Astrocyte of the hippocampus (primary cell): Measurements from ENCODE around the gene CTIF.

Experiments used
- DNase-seq: peaks from one replicate; pipeline ENCODE4 v3.0.0; 2011; ENCODE audit warnings: low read depth, low spot score

Gene CTIF

GRCh38 chr18:48817021-48817461, 278.2 kb downstream of the CTIF start:
- no peak for DNase-seq

GRCh38 chr18:48818329-48819254, 279.8 kb downstream of the CTIF start:
- DNase-seq: no peak

- no peak for DNase-seq
These were observed 280.4 kb downstream of the CTIF start for GRCh38 chr18:48819276-48819675.

- DNase-seq: no peak
These were observed 281.1 kb downstream of the CTIF start for GRCh38 chr18:48819781-48820482.

DNA sequence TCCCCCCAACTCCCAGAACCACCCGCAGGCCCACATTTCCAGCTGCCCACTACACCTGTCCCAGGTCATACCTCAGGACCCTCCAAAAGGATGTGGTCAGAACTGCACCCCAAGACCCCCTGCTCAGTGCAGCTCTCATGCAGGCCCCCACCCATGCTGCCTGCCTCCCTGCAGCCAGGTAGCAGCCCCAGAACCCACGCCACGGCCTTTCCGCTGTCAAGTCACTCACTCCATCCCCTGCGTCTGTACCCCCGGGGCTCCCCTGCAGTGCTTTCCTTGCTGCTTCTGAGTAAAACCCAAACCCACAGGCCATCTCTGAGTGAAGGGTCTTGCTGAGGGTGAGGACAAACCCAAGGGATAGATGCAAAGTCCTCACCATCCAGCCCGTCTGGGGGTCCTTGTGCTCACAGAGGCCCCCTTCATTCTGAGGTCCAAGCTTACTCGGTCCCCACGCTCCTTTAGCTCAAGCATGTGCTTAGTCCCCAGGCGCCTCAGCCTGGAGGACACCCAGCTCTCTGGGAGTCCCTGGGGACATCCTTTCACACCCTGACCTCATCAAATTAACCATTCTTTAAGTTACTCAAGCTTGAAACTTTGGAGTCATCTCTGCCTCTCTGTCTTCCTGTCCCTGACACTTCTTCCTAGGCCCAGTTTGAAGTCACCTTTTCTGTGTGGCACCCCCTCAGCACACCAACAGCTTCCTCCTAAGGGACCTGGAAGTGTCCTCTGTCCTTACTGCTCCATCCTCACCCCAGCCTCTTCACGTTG, 281.8 kb downstream of the CTIF start:
- DNase-seq: no peak

DNA sequence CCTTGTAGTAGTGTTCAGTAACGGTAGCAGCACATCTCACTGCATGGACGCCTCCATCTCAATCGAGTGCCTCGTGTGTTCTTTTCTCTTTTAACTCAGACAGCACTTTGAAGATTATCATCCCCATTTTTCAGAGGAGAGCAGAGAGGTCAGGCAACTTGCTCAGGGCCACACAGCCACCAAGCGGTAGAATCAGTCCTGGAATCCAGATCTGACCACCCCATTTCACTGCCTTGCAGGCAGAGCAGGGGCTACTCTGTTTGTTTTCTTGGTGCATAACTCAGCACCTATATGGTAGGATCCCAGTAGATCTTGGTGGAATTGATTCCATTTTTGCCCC, 282.4 kb downstream of the CTIF start:
- no peak for DNase-seq

- DNase-seq: no peak
These were observed 283.0 kb downstream of the CTIF start for GRCh38 chr18:48821845-48822244.

DNA sequence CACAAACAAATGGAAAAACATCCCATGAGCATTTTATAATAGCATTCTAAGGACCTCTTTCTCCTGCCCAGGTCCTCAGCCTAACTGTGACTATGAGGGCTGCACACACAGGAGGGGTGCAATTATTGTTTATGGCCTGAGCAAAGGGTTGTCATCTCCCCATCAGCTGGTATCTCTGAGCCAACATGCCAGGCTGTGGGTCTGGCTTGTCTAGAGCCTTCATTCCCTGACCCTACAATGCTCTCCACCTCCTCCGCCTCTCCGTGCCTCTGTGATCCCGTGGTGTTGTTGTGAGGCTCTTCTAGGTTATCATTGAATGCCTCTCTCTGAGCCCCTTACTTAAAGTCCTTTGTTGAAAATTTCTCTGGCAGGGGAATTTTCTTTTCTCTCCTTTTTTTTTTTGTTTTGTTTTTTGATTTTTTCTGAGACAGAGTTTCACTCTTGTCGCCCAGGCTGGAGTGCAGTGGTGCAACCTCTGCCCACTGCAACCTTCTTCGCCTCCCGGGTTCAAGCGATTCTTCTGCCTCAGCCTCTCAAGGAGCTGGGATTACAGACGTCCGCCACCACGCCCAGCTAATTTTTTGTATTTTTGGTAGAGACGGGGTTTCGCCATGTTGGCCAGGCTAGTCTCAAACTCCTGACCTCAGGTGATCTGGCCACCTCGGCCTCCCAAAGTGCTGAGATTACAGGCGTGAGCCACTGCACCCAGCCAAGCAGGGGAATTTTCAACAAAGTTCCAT, 285.6 kb downstream of the CTIF start:
- DNase-seq: no peak

GRCh38 chr18:48825101-48825745, 286.4 kb downstream of the CTIF start:
- DNase-seq: peak; percentile 49

GRCh38 chr18:48826271-48826670, 287.4 kb downstream of the CTIF start:
- no peak for DNase-seq

DNA sequence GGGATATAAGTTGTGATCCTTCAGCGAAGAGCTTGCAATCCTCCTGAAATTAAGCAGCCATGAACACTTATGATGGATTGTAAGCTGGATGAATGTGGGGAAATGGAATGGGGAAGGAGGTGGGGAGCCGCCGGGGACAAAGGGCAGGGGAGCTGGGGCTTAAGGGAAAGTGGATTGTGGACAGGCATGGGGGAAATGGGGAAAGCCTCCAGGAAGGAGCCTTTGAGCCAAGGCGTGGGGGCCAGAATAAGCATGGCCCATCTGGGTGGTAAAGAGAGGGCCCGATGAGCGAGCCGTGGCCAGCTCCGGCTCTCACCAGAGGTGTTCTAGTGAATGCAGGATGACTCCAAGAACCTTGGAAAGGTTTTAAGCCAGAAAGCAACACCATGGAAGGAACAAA, 288.0 kb downstream of the CTIF start:
- no peak for DNase-seq

DNA sequence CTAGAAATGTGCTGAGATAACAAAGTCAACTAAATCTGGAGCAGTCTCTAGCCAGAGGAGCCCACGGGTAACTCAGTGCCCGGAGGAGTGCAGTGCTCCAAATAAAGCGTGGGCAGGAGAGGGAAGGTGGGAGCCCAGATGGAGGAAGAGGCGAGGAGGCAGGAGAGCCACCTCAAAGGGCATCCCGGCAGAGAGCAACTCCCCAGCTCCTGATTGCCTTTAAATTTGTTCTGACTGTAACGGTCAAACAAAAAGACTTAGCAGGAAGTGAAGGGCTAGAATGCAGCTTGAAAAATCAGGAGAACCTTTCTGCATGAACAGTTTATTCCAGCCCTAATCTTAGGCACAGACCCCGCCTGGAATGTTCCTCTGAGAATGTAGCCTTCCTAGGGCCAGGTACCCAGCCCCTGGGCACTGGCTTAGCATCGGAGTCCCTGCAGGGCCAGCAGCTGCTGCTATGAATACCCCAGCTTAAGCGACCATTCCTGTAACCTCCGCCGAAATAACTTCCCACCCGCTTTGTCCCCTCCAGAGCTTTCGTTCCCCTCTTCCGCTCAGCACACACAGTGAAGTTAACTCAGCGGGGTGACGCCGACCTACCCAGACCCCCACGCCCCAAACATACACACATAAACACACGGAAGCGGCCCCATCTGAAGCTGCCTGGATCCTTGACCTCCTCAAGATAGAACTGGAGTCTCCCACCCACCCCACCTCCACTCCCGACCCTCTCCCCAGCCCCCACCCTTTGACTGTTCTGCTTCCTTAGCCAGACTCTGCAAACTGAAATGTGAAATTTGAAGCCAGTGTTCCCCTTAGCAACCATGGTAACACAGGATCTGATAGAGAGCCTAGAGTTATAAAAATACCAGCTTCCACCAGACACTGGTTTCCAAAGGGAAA, 288.7 kb downstream of the CTIF start:
- peak; percentile 77 for DNase-seq

DNA sequence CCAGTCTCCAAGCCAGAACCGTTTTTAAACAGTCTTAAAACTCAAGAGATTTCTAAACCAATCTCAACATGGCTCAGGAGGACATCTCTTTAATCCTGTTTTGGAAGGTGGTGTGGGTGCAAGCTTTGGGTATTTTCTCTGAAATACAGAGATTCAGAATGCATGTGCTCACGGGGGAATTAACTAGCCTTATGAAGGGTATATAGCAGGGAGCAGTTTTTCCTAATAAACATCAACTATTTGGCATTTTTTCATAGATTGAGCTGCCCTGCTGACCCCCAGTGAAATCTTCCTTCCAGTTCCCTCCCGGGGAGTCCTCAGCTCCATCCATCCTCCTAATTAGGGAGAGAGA, 289.3 kb downstream of the CTIF start:
- DNase-seq: no peak

DNA sequence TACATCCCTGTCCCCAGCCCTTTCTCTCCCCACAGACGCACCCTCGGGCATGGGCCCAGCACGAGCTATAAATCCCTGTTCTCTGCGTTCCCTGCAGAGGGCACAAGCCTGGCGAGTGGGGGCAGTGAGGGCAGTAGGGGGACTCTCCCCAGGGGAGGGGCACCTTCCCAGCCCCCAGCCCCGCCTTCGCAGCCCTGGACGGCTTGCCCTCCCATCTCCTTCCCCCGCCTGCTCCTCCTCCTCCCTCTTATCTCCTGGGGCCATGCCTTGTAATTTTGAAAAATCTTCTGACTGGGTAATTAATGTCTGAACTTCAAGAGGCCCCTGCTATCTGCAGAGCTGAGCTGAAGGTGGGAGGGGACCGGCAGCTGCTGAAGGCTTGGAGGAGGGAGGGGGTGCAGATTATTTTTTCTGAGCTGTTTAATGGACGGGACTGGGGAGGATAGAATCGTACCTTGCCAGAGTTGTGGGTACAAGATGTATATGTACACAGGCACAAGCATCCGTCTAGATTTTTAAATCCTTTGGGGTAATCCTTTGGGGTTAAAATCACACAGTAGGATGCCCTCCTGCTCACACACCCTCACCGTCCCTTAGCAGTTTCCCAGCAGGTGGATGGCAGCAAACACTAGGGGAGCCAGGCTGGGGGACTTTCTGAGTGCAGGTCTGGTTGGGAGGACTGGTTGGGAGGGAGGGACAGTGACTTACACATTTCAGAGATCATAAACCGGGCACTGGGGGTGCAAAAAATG, 290.0 kb downstream of the CTIF start:
- DNase-seq: no peak

DNA sequence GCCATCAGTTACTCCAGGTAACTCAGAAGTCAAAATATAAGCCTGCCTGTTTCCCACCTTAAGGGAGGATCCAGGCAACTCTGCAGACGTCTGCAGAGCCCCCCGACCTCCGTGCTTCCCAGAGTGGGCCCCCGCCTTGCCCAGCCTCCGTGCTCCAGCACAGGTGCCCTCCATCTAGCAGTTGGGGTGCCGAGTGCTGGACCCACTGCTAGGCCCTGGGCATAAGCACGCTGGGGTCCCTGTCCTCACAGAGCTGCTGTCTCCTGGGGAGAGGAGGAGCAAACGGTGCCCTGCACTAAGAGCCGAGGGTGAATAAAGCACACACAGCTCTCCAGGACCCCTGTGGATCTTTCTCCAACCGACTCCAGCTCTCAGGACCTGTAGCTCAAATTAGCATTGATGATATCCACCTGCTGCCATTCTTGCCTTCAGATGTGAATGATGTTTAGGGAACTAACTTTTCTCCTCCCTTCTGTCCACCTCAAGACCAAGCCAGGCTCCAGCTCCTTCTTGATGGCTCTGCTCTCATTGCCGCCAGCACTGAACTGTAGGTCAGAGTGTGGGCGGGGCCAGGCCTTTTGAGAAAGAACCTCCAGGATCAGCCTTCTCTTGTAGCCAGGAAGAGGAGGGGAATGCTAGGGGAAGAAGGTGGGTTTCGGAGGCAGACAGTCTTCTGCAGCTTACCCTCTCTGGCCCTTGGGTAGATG, 290.8 kb downstream of the CTIF start:
- DNase-seq: no peak

GRCh38 chr18:48831113-48831759, 292.4 kb downstream of the CTIF start:
- DNase-seq: no peak

DNA sequence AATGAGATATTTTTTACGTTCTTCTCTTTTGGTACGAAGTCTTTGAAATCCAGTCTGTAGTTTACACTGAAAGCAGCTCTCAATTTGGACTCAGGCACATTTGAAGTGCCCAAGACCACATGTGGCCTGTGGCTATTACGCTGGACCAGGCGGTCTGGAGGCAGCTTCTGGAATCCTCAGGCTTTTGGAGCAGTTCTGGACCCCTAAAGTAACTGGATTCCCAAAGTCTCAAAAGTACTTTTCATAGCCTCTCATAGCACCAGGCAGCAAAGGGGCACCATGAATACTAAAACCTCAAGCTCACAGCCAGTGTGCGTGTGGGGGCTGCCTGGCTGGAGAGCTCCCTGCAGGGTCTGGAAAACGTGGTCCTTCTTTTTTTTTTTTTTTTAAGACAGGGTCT, 293.0 kb downstream of the CTIF start:
- no peak for DNase-seq
